Measurements from ENCODE around the gene ABCB9.
A peak's percentile ranks its signal among the peaks of the same experiment; 100 is the strongest.

Gene ABCB9

DNA sequence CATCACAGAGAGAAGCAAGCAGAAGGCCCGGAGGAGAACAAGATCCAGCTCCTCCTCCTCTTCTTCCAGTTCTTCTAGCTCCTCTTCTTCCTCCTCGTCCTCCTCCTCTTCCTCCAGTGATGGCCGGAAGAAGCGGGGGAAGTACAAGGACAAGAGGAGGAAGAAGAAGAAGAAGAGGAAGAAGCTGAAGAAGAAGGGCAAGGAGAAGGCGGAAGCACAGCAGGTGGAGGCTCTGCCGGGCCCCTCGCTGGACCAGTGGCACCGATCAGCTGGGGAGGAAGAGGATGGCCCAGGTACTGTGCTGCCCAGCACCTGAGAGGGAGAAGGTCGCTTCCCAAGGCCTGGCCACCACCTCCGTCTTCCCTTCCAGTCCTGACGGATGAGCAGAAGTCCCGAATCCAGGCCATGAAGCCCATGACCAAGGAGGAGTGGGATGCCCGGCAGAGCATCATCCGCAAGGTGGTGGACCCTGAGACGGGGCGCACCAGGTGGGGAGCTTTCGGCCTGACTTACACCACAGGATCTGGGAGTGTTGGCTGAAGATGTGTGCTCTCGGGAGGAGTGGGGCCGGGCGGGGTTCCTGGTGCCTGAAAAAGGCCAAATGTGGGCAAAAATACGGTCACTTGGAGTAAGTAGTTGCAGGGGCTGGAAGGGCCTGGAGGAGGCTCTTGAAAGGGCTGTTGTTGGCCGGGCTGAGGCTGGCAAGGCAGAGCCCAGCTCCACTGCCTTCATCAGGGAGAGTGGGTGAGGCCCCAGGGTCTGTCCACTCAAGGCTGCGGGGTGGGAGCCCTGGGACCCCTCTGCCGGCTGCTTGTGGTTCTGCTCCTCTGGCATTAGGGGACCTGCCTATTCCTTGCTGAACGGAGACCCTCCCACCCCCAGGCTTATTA, 15.6 kb upstream of the ABCB9 start:
- no peak for DNase-seq (ENCODE audit: low read depth)

DNA sequence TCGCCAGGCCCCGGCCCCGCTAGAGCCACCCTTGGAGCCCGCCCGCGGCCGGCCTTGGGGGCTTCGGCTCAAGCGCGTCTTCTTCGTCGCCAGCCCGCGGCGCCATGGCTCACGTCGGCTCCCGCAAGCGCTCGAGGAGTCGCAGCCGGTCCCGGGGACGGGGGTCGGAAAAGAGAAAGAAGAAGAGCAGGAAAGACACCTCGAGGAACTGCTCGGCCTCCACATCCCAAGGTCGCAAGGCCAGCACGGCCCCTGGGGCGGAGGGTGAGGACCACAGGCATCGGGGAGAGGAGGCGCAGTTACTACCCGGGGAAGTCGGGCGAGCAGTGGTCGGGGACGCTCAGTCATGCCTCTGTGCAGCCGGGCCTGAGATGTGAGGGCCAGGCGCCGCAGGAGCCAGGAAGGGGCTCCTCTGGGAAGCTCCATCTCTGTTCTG, 14.8 kb upstream of the ABCB9 start:
- DNase-seq (ENCODE audit: low read depth): no peak

GRCh38 chr12:122980183-122981035, 14.1 kb upstream of the ABCB9 start, which contains the start of gene ARL6IP4:
Gene ARL6IP4 (plus strand): TSS chr12:122980681. CDS start chr12:122981140, 459 bp downstream.
- DNase-seq (ENCODE audit: low read depth): peak; percentile 55

GRCh38 chr12:122979908-122980182, 13.6 kb upstream of the ABCB9 start:
- DNase-seq (ENCODE audit: low read depth): no peak

DNA sequence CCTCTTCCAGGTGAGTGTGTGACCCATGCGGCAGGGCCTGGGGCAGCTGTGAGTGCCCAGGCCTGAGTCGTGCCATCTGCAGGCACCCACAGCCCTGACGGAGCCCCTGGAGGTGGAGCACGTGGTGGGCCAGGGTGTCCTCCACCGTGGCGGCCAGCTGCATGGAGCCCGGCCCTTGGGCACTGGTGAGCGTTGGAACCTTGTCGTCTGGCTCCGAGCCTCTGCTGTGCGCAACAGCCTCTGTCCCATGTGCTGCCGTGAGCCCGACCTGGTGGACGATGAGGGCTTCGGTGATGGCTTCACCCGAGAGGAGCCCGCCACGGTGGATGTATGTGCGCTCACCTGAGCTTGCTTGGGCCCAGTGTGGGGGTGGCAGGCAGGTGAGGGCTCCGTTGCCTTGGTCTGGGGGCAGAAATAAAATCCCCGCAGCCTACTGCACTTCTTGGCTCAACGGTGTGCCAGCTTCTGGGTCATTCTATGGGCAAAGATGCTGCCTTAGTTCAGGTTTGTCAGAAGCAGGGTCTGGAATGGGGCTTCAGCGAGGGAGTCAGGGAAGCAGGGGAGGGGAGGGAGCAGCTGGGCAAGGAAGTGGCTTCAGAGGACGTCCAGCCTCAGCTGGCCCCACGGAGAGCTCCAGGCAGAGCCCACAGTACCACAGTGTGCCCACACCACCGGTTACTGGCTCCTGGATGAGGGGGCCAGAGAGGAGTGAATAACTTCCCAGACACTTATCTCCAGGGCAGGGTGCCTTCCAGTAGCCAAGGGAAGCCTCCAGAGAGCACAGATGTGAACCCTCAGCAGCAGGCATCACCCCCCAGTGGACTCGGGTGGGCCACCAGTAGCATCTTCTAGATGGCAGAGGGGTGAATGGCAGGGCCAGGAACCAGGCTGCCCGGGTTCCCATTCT, 13.0 kb upstream of the ABCB9 start:
- DNase-seq (ENCODE audit: low read depth): no peak

- DNase-seq (ENCODE audit: low read depth): no peak
Observed at GRCh38 chr12:122978507-122978955, 12.3 kb upstream of the ABCB9 start.

DNA sequence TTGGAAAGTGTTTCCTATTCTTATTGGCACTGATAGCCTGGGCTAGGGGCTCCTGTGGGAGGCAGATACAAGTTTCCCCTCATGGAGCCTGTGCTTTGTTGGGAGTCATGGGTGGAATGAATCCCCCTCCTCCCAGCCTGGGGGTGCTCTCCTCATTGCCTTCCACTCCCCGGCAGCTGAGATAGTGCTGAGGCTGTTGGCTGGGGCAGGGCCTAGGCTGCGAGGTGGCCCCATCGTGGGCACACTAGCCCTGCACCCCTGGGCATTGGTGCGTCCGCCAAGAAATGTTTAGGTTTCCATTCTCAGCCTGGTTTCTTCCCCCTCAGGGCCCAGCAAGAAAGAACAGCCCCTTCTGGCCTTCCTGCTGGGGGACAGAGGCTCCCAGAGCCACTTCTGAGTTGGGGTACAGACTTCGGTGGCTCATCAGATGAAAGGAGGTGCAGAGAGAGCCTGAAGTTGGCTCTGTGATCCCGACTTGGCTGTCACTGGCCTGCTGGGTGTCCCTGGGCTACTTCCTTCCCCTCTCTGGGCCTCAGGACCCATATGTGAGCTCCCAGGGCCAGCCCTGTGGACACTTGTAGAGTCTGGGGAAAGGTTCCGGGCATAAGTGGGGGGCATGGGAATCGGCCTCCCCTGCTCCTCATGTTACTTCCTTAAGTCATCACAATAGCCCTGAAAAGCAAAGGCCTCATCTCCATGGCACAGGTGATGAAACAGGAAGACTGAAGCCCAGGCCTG, 11.6 kb upstream of the ABCB9 start:
- DNase-seq (ENCODE audit: low read depth): no peak

DNA sequence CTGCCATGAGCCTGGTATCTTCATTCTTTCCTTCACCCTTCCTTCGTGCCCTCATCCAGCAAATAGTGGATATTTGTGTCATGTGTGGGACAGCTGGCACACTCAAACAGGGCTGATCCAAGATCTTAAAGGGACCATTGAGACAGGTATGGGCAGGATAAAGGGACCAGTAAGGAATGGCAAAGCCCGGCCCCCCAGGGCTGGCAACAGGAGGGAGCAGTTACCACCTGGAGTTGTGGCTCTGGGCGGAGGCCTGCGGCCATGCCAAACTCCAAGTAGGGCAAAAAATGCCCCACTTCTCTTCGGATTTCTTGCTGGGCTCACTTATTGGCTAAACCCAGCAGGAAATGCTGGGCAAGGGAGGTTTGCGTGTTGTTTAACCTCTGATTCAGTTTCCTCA, 10.9 kb upstream of the ABCB9 start:
- no peak for DNase-seq (ENCODE audit: low read depth)

GRCh38 chr12:122976648-122976975, 10.3 kb upstream of the ABCB9 start:
- DNase-seq (ENCODE audit: low read depth): no peak

DNA sequence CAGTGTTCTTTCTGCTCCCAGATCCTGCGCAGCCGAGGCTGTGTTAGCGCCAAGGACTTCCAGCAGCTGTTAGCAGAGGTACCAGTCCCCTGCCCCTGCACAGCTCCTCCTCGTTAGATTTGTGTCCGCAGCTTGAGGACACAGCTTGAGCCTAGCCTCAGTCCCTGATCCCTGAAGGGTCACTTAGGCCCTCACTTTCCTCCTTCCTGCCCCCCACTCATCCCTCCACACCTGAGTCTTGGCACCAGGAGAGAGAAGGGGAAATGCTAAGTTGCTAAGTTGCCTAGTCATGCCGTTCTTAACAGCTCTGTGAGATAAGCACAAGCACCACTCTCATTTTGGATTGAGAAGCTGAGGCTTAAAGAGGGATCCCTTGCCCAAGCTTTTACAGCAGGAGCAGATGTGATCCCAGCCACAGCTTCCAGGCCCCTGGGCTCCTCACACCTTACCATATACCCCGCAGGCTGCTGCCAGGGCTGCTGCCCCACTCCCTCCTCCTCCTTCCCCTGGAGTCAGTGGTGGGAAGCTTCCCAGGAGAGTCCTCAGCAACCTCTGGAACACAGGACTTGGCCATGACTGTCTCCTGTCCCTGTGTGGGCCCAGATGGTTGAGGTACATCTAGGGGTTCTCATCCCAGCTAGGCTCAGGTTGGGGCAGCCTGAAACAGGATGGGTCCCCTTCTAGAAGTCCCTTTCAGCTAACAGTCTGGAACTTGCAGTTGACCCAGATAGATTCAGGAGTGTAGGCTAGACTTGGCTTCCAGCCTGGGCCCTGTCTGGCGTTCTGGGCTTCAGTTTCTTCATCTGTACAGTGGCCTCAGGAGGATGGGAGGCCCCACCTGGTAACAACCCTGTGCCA, 9.8 kb upstream of the ABCB9 start:
- no peak for DNase-seq (ENCODE audit: low read depth)

DNA sequence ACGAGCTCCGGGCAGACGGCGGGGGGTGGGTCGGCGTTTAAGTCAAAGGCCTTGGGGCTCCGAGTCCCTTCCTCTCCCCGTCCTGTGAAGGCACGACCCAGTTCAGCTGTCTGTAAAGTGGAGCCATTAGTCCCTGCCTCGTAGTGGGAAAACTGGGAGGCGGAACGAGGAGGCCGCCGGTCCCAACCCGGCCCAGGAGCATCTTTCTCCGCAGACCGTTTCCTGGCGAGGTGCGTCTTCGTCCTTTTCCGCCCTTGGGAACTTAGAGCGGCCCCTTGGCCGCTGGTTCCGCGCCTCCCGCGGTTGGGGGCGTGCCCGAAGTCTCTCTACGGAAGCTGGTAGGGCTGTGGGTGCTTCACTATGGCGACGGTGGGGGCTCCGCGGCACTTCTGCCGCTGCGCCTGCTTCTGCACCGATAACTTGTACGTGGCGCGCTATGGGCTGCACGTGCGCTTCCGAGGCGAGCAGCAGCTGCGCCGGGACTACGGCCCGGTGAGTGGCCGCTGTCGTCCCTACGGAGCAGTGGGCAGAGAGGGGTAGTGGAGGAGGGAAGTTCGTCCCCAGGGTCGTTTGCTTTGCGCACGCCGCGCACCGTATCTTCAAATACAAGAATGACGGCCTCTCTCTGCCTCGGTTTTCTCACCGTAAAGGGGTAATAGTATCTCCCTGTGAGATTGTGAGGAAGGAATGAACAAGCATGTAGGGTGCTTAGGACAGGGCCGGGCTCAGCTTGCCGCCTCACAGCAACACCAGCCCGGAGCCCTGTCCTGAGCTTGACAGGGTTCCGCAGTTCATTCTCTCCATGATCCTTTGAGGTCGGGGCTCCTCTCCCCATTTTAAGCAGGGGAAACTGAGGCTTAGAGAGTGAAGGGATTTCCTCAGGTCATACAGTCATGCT, 8.9 kb upstream of the ABCB9 start, which contains the start of gene OGFOD2:
TSS of gene OGFOD2 (plus strand) at position 353 of the 898 bp plus-strand sequence. CDS start at position 361, 8 bp downstream.
- peak; percentile 92 for DNase-seq (ENCODE audit: low read depth)

GRCh38 chr12:122974274-122974891, 8.1 kb upstream of the ABCB9 start:
- DNase-seq (ENCODE audit: low read depth): peak; percentile 98

DNA sequence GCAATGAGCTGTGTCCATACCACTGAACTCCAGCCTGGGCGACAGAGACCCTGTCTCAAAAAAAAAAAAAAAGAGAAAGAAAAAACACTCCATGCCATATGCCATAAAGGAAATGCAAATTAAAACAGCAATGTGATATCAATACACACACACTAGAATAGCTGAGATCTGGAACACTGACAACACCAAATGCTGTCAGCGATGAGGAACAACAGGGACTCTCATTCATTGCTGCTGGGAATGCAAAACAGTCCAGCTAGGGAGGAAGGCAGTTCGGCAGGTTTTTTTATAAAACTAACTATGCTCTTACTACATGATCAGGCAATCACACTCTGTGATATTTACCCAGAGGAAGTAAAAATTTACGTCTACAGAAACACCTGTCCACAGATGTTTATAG, 3.4 kb upstream of the ABCB9 start:
- no peak for DNase-seq (ENCODE audit: low read depth)

DNA sequence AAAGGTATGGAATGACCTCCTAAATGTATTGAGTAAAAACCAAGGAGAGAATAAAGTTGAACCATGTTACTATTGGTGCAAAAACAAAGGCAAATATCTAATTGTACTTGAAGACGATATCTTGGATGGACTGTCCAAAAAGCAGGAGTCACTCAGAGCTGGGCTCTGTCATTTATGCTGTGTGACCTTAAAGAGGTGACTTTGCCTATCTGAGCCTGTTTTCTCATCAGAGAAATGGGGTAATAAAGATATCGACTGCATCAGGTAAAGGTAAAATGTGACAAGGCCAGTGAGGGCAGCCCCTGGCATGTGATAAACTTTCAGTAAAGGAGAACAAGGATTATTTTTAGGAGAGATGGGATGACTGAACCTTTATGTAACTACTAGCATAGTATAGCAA, 1.8 kb upstream of the ABCB9 start:
- DNase-seq (ENCODE audit: low read depth): no peak

- DNase-seq (ENCODE audit: low read depth): no peak
Observed at GRCh38 chr12:122966743-122967550, 684 bp upstream of the ABCB9 start.

DNA sequence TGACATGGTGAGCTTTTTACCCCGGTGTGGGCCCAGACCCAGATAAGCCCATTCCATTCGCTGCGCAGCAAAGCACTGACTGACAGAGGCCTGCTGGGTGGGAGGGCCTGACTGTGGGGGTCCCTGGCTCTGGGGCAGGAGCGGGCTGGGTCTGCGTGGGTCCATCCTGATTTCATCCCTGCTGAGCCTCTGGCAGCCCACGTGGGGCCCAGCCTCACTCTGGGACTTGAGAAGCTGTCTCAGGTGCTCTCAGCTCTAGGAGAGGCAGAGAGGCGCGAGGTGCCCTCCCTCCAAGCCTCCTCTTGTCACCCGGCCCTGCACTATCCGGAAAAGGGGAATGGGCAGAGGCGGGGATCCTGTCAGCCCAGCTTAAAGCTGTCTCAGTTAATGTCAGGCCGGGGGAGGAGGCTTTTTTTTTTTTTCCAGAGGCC, 927 bp downstream of the ABCB9 start:
- no peak for DNase-seq (ENCODE audit: low read depth)

- no peak for DNase-seq (ENCODE audit: low read depth)
Observed at GRCh38 chr12:122964439-122965257, 1.6 kb downstream of the ABCB9 start.
